Measurements from ENCODE around the gene ANKRD10. TPM values are rescaled to one million over a fixed set of nuclear protein-coding genes. Genes with fewer than 3 reads are reported as not detected.
A peak's percentile ranks its signal among the peaks of the same experiment; 100 is the strongest.

Gene ANKRD10
- total RNA-seq, 1 experiment from 2014 or later, result 219 TPM

DNA sequence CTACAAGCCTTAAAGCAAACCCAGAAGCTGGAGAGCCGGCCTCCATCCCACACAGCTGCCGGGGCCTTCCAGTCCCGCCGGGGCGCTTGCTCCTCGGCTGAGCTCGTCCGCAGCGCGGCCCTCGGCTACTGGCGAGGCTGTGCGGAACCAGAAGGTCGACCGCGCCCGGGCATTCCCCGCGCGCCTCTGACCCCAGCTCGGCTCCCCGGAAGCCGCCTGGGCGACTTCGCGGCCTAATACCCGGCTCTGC lies 863 bp downstream of the ANKRD10 start:
- DNase-seq (ENCODE audit: low spot score) (no peak), ATAC-seq (no peak)
- H3K36me3 Mint-ChIP-seq, result peaks cover 24% of the 10 kb centered on the region
- no peak for TF ChIP-seq ZNF138 (CRISPR knock-in tag; conservative IDR thresholded peaks at IDR 0.05)
- TF ChIP-seq JUN (CRISPR knock-in tag; IDR thresholded peaks at IDR 0.05), result no peak
- TF ChIP-seq ZNF263 (CRISPR knock-in tag; IDR thresholded peaks at IDR 0.05; ENCODE audit: low read depth), result no peak
- TF ChIP-seq GTF2I (CRISPR knock-in tag; conservative IDR thresholded peaks at IDR 0.05), result no peak
- peak; percentile 5; the same call in 1 of the 2 replicates for TF ChIP-seq FOXK1 (CRISPR knock-in tag; IDR thresholded peaks at IDR 0.05)
- TF ChIP-seq, protein P1, sequence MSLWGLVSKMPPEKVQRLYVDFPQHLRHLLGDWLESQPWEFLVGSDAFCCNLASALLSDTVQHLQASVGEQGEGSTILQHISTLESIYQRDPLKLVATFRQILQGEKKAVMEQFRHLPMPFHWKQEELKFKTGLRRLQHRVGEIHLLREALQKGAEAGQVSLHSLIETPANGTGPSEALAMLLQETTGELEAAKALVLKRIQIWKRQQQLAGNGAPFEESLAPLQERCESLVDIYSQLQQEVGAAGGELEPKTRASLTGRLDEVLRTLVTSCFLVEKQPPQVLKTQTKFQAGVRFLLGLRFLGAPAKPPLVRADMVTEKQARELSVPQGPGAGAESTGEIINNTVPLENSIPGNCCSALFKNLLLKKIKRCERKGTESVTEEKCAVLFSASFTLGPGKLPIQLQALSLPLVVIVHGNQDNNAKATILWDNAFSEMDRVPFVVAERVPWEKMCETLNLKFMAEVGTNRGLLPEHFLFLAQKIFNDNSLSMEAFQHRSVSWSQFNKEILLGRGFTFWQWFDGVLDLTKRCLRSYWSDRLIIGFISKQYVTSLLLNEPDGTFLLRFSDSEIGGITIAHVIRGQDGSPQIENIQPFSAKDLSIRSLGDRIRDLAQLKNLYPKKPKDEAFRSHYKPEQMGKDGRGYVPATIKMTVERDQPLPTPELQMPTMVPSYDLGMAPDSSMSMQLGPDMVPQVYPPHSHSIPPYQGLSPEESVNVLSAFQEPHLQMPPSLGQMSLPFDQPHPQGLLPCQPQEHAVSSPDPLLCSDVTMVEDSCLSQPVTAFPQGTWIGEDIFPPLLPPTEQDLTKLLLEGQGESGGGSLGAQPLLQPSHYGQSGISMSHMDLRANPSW (CRISPR knock-in tag; conservative IDR thresholded peaks at IDR 0.05; ENCODE audit: low read depth), result no peak
- no peak for TF ChIP-seq GABPB1 (CRISPR knock-in tag; IDR thresholded peaks at IDR 0.05)
- TF ChIP-seq, protein P2, sequence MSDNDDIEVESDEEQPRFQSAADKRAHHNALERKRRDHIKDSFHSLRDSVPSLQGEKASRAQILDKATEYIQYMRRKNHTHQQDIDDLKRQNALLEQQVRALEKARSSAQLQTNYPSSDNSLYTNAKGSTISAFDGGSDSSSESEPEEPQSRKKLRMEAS (CRISPR knock-in tag; IDR thresholded peaks at IDR 0.05), result no peak
- TF ChIP-seq, protein P3, sequence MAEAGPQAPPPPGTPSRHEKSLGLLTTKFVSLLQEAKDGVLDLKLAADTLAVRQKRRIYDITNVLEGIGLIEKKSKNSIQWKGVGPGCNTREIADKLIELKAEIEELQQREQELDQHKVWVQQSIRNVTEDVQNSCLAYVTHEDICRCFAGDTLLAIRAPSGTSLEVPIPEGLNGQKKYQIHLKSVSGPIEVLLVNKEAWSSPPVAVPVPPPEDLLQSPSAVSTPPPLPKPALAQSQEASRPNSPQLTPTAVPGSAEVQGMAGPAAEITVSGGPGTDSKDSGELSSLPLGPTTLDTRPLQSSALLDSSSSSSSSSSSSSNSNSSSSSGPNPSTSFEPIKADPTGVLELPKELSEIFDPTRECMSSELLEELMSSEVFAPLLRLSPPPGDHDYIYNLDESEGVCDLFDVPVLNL (CRISPR knock-in tag; IDR thresholded peaks at IDR 0.05; ENCODE audit: borderline replicate concordance, low read depth), result no peak
- ChIA-PET POLR2A (interaction anchor here (0.7 to 2.9 kb wide), 4 partner anchors 9 to 202 kb away, joined by 3 to 16 read pairs (median 4); no protein-coding TSS in a partner anchor), CTCF (interaction anchor here (0.8 to 2.1 kb wide), 2 partner anchors 11 to 320 kb away, joined by 3 to 25 read pairs; no protein-coding TSS in a partner anchor)
- peaks cover 50% of the 10 kb centered on the region for H3K4me1 Mint-ChIP-seq
- H3K27me3 Mint-ChIP-seq (ENCODE audit: low read depth), result no peaks in the 10 kb centered on the region
- H3K27ac Mint-ChIP-seq, result no peak overlapping the region
- H3K4me3 Mint-ChIP-seq, result peak overlapping the region; percentile 92
- H3K9me3 Mint-ChIP-seq, result no peaks in the 10 kb centered on the region

DNA sequence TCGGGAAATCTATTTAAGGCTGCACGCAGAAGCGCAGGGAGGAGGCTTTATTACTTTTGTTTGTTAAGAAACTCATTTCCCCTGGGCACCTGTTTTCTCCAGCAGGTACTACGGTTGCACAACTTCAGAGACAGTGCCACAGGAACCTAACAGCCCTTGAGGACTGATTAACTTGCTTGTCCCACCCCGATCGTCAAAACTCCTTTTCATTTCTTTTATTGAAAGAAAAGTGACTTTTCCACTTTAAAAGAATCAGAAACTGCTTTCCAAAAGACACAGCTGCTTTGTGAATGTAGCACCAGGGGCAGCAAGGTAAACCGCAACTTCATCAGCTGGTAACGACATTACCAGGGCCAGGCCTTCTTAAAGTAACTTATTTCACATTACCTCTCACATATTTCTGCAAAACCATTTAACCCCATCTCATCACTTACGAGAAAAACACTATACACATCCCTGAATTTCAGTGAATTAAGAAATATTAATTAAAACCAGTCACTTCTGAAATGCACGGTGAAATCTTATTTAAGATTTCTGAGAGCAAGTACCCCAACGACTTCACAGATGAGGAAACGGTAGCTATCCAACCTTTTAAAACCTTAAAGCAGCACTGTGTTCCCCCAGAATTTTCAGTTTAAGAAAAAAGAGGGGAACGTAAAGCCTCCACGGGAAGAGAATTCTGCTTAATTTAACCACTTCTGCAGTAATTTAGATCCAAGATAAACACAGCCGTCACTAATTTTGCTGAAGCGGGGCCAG lies 1.4 kb downstream of the ANKRD10 start:
- POLR2A ChIA-PET, result interaction anchor here (0.7 to 2.9 kb wide), 4 partner anchors 8 to 201 kb away, joined by 3 to 16 read pairs (median 4); no protein-coding TSS in a partner anchor
- CTCF ChIA-PET, result interaction anchor here (0.8 to 2.1 kb wide), 2 partner anchors 12 to 320 kb away, joined by 3 to 25 read pairs; no protein-coding TSS in a partner anchor
- DNase-seq (ENCODE audit: low spot score), result no peak
- no peak for ATAC-seq
- H3K4me3 Mint-ChIP-seq, result peak overlapping the region; percentile 92
- H3K36me3 Mint-ChIP-seq, result peaks cover 24% of the 10 kb centered on the region
- peaks cover 55% of the 10 kb centered on the region for H3K4me1 Mint-ChIP-seq
- H3K9me3 Mint-ChIP-seq, result no peaks in the 10 kb centered on the region
- H3K27ac Mint-ChIP-seq, result peak overlapping the region; percentile 70
- no peaks in the 10 kb centered on the region for H3K27me3 Mint-ChIP-seq (ENCODE audit: low read depth)
- TF ChIP-seq, protein P4, sequence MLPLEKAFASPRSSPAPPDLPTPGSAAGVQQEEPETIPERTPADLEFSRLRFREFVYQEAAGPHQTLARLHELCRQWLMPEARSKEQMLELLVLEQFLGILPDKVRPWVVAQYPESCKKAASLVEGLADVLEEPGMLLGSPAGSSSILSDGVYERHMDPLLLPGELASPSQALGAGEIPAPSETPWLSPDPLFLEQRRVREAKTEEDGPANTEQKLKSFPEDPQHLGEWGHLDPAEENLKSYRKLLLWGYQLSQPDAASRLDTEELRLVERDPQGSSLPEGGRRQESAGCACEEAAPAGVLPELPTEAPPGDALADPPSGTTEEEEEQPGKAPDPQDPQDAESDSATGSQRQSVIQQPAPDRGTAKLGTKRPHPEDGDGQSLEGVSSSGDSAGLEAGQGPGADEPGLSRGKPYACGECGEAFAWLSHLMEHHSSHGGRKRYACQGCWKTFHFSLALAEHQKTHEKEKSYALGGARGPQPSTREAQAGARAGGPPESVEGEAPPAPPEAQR (CRISPR knock-in tag; IDR thresholded peaks at IDR 0.05), result no peak
- no peak for TF ChIP-seq ZNF317 (CRISPR knock-in tag; IDR thresholded peaks at IDR 0.05; ENCODE audit: borderline replicate concordance, low read depth)
- TF ChIP-seq, protein P5, sequence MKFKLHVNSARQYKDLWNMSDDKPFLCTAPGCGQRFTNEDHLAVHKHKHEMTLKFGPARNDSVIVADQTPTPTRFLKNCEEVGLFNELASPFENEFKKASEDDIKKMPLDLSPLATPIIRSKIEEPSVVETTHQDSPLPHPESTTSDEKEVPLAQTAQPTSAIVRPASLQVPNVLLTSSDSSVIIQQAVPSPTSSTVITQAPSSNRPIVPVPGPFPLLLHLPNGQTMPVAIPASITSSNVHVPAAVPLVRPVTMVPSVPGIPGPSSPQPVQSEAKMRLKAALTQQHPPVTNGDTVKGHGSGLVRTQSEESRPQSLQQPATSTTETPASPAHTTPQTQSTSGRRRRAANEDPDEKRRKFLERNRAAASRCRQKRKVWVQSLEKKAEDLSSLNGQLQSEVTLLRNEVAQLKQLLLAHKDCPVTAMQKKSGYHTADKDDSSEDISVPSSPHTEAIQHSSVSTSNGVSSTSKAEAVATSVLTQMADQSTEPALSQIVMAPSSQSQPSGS (CRISPR knock-in tag; IDR thresholded peaks at IDR 0.05; ENCODE audit: borderline replicate concordance, low read depth), result no peak
- TF ChIP-seq TP53 (CRISPR knock-in tag; IDR thresholded peaks at IDR 0.05), result no peak
- TF ChIP-seq, protein P6, sequence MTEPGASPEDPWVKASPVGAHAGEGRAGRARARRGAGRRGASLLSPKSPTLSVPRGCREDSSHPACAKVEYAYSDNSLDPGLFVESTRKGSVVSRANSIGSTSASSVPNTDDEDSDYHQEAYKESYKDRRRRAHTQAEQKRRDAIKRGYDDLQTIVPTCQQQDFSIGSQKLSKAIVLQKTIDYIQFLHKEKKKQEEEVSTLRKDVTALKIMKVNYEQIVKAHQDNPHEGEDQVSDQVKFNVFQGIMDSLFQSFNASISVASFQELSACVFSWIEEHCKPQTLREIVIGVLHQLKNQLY (CRISPR knock-in tag; IDR thresholded peaks at IDR 0.05), result no peak
- no peak for TF ChIP-seq MYBL2 (CRISPR knock-in tag; IDR thresholded peaks at IDR 0.05)
- TF ChIP-seq IRF2 (CRISPR knock-in tag; IDR thresholded peaks at IDR 0.05; ENCODE audit: borderline replicate concordance, low read depth), result no peak
- TF ChIP-seq, protein P7, sequence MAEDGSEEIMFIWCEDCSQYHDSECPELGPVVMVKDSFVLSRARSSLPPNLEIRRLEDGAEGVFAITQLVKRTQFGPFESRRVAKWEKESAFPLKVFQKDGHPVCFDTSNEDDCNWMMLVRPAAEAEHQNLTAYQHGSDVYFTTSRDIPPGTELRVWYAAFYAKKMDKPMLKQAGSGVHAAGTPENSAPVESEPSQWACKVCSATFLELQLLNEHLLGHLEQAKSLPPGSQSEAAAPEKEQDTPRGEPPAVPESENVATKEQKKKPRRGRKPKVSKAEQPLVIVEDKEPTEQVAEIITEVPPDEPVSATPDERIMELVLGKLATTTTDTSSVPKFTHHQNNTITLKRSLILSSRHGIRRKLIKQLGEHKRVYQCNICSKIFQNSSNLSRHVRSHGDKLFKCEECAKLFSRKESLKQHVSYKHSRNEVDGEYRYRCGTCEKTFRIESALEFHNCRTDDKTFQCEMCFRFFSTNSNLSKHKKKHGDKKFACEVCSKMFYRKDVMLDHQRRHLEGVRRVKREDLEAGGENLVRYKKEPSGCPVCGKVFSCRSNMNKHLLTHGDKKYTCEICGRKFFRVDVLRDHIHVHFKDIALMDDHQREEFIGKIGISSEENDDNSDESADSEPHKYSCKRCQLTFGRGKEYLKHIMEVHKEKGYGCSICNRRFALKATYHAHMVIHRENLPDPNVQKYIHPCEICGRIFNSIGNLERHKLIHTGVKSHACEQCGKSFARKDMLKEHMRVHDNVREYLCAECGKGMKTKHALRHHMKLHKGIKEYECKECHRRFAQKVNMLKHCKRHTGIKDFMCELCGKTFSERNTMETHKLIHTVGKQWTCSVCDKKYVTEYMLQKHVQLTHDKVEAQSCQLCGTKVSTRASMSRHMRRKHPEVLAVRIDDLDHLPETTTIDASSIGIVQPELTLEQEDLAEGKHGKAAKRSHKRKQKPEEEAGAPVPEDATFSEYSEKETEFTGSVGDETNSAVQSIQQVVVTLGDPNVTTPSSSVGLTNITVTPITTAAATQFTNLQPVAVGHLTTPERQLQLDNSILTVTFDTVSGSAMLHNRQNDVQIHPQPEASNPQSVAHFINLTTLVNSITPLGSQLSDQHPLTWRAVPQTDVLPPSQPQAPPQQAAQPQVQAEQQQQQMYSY (CRISPR knock-in tag; IDR thresholded peaks at IDR 0.05), result no peak
- TF ChIP-seq, protein P3 (CRISPR knock-in tag; IDR thresholded peaks at IDR 0.05; ENCODE audit: borderline replicate concordance, low read depth), result no peak
- TF ChIP-seq, protein P8, sequence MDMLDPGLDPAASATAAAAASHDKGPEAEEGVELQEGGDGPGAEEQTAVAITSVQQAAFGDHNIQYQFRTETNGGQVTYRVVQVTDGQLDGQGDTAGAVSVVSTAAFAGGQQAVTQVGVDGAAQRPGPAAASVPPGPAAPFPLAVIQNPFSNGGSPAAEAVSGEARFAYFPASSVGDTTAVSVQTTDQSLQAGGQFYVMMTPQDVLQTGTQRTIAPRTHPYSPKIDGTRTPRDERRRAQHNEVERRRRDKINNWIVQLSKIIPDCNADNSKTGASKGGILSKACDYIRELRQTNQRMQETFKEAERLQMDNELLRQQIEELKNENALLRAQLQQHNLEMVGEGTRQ (CRISPR knock-in tag; IDR thresholded peaks at IDR 0.05), result no peak
- TF ChIP-seq NFATC4 (CRISPR knock-in tag; IDR thresholded peaks at IDR 0.05), result no peak
- no peak for TF ChIP-seq JUN (CRISPR knock-in tag; IDR thresholded peaks at IDR 0.05)
